Body of pancreas (tissue), 4 donors: ENCODE results near the gene PRRT2.

Source experiments
- POLR2A ChIP-seq, 3 donors: fragments of 450-650 bp; IDR thresholded peaks; one replicate each; pipeline ENCODE4 v1.6.1; 2016; ENCODE audit warnings: antibody characterized with exemption in 3 of 3, mild to moderate bottlenecking in 2 of 3
- TF ChIP-seq, protein P1 (sequence below), 7 experiments: fragments of 450-650 bp in 4 of 7; fragments of 200-600 bp in 3 of 7; sonication (generic) in 3 of 7; IDR thresholded peaks; one replicate each; pipeline ENCODE4 v1.5.1; 2016 to 2019; ENCODE audit warnings: antibody characterized with exemption in 7 of 7

GRCh38 chr16:29820271-29820701 lies 8.3 kb downstream of the PRRT2 start, which contains the start of gene MVP:
- TF ChIP-seq, protein P1, sequence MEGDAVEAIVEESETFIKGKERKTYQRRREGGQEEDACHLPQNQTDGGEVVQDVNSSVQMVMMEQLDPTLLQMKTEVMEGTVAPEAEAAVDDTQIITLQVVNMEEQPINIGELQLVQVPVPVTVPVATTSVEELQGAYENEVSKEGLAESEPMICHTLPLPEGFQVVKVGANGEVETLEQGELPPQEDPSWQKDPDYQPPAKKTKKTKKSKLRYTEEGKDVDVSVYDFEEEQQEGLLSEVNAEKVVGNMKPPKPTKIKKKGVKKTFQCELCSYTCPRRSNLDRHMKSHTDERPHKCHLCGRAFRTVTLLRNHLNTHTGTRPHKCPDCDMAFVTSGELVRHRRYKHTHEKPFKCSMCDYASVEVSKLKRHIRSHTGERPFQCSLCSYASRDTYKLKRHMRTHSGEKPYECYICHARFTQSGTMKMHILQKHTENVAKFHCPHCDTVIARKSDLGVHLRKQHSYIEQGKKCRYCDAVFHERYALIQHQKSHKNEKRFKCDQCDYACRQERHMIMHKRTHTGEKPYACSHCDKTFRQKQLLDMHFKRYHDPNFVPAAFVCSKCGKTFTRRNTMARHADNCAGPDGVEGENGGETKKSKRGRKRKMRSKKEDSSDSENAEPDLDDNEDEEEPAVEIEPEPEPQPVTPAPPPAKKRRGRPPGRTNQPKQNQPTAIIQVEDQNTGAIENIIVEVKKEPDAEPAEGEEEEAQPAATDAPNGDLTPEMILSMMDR (IDR thresholded peaks at IDR 0.05) = peak in 1 of 7 experiments; percentile 14
- TF ChIP-seq POLR2A (IDR thresholded peaks at IDR 0.05) = peak; percentile 46 to 72 (median 60)
